GM11168 (cell line): ENCODE data around the gene GINS2.

Experiments
- in situ Hi-C: fragments of 300-500 bp; cut with MboI; formaldehyde crosslinking; loops from one replicate; pipeline ENCODE4 v1.12.0; 2022; ENCODE audit warnings: low sequenced_read_pairs; ENCODE audit not compliant: unreplicated experiment

GINS2 gene

DNA sequence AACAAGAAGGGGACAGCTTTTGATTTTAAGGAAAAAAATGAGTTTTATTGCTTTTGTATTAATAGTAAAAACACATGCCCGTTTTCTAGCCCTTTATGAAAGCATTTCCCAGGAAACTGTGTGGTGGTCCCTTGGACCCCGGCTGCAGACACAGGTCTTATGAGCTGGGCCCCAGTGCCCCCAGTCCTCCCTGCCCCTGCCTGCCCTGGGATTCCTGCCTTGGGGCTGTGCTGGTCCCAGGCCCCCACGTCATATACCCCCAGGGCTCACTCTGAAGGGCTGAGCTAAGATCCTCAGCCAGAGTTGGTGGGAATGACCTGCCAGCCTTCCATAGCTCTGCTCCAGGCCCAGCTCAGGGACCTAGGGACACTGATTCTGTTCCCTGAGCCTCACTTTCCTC lies 30.8 kb downstream of the GINS2 start:
- in situ Hi-C loops = no loop called here

DNA sequence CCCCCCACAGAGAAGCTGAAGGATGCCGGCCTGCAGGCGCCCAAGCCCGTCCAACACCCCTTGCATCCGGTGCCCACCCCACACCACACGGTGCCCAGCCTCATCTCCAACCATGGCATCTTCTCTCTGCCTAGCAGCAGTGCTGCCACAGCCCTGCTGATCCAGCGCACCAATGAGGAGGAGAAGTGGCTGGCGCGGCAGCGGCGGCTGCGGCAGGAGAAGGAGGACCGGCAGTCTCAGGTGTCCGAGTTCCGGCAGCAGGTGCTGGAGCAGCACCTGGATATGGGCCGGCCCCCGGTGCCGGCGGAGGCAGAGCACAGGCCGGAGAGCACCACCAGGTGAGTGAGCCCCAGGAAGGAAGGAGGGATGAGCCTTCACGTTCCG lies 31.5 kb downstream of the GINS2 start:
- in situ Hi-C loops = no loop called here

DNA sequence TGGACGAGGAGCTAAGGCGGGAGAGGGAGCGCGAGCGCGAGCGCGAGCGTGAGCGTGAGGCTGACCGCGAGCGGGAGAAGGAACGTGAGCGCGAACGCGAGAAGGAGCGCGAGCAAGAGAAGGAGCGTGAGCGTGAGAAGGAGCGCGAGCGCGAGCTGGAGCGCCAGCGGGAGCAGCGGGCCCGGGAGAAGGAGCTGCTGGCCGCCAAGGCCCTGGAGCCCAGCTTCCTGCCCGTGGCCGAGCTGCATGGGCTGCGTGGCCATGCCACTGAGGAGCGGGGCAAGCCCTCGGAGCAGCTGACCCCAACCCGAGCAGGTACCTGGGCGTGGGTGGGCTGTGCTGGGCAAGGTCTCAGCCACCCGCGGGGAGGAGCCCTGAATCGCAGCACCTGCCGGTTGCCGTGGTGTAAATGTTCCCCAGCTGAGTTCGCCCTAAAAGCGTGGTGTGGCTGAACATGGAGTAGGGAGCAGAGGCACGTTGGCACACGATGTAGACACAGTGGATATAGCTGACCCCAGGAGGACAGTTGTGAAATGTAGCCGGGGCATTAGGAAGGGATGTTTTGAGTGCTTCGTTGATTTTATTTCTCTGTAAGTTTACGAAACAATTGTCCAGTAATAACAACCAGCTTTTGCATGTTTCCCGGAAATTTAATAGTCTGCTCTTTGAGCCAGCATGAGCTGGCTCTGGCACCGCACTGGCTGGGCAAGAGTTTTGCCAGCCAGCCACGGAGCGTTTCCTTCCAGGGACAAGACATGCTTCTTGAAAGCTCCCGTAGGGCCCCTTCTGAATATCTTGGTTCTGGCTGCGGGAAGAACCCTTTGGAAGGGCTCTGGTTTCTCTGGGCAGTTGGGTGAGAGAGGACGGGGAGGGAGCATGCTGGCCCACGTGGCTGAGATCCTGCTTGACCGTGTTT lies 32.1 kb downstream of the GINS2 start:
- in situ Hi-C loops = no loop called here

- in situ Hi-C loops = no loop called here
Measured at GRCh38 chr16:85655216-85656129, 33.3 kb downstream of the GINS2 start.

DNA sequence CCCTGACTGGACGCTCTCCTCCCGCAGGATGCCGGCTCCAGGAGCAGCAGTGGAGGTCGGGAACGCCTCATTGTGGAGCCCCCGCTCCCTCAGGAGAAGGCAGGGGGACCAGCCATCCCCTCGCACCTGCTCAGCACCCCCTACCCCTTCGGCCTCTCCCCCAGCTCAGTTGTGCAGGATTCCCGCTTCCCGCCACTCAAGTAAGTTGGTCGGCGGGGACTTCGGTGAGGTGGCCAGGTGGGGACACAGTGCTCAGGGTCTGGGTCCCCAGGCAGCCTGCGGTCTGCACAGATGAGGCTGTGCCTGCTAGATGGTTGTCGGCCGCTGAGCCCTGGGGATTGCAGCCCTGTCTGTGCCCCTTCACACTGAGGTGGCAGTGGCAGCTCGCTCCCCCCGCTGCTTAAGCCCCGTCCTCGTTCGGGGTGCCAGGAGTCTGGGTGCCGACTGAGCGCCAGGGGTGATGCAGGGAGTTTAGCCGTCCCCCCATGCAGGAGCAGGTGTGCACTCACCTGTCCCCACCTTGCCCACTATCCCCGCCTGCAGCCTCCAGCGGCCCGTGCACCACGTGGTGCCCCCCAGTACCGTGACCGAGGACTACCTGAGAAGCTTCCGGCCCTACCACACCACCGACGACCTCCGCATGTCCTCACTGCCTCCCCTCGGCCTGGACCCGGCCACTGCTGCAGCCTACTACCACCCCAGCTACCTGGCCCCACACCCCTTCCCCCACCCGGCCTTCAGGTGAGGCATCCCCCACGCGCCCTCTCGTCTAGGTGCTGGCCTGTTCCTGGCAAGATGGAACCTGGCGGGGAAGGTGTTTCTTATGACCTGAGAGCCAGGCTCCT lies 34.3 kb downstream of the GINS2 start:
- in situ Hi-C loops = no loop called here

DNA sequence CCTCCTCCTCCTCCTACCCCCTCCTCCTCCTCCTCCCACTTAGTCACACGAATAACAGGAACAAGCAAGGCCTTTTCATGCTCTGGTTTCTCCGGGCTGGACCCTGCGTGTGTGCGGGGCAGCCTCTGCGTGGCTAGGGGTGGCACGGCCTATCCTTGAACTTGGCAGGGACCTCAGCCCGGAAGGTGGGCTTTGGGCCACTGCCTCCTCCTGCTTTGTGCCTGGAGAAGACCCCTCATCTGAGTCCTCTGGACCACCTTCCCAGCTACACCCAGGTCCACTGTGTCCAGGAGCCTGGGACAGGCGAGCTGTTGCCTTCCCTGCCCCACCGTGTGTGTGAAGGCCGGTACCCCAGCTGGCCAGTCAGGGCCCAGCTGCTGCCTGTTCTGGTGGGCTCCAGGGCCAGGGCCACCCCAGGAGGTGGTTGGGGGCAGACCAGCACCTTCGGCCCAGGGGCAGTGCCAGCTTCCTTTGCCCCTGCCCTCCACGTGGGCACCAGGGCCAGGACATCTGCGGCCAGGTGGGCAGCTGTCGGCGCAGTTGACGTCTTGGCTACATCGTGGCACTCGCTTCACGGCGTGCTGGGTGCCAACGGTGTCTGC lies 35.4 kb downstream of the GINS2 start:
- in situ Hi-C loops = no loop called here

- in situ Hi-C loops = no loop called here
Measured at GRCh38 chr16:85652431-85653221, 36.1 kb downstream of the GINS2 start.

DNA sequence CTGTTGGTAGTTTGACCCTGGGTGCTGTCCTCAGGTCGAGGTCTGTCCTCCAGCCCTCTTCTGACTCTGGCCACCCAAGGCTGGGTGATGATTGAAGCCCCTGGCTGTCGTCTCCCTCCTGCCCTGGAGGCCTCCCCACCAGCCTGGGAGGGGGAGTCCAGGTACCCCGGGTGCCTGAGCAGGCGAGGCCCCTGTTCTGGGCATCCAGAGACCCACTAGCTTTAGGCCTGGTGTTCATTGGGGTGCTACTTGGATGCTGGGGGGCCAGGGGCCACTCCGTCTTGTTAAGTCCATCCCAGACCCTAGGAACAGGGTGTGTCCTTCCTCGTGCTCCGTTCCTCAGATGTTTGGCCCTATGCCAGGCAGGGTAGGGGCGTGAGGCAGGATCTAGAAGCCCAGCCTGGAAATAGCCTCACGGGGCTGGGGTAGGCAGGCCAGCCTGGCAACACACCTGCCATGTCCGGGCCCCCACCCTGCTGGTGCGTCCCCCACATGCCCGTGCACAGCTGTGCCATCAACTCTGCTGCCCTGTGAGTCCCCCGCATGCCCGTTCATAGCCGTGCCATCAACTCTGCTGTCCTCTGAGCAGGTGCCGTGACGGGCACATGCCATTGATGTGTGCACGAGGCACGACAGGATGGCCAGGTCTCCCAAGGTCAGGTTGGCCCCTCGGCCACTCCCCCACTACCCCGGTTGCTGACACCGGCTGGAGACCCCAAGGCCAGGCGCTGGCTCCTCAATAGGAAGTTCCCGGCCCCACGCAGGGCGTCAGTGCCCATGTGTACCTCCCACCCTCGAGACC lies 36.9 kb downstream of the GINS2 start:
- in situ Hi-C loops = no loop called here

DNA sequence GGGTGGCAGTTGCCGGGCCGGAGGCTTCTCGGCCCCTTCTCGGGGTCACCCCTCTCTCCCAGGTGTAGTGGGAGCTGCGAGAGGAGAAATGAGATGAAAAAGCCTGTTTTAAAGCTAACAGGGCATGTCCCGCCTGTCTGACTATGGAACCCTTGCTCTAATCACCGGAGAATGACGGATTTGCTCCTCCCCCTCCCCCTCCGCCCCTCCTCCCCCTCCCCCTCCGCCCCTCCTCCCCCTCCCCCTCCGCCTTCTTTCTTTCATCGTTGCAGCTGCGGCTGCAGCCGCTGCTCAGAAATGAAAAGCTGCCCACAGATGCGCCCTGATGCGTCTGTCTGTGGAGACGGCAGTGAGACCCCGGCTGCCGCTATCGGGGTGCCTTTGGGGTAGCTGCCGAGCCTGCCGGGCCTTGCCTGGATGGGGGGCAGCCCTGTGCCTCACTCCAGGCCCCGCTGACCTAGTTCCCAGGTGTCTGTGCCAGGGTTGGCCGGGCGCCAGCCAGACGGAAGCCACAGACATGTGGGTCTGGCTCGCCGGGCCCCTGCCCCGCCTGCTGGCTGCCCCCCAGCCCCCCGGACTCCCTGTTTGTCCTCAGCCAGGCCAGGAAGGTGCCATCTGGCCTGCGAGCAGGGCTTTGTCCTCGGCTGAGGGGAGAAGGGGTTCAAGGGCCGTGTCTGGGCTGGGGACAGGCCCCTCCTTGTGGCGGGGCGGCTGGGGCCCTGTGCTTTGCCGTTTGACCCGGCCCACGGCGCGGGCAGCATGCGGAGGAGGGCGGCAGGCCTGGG lies 37.7 kb downstream of the GINS2 start:
- in situ Hi-C loops = no loop called here

GRCh38 chr16:85650135-85650843 lies 38.5 kb downstream of the GINS2 start:
- in situ Hi-C loops = no loop called here

- in situ Hi-C loops = no loop called here
Measured at GRCh38 chr16:85649411-85650134, 39.2 kb downstream of the GINS2 start.

- in situ Hi-C loops = no loop called here
Measured at GRCh38 chr16:85648805-85649204, 39.9 kb downstream of the GINS2 start.

DNA sequence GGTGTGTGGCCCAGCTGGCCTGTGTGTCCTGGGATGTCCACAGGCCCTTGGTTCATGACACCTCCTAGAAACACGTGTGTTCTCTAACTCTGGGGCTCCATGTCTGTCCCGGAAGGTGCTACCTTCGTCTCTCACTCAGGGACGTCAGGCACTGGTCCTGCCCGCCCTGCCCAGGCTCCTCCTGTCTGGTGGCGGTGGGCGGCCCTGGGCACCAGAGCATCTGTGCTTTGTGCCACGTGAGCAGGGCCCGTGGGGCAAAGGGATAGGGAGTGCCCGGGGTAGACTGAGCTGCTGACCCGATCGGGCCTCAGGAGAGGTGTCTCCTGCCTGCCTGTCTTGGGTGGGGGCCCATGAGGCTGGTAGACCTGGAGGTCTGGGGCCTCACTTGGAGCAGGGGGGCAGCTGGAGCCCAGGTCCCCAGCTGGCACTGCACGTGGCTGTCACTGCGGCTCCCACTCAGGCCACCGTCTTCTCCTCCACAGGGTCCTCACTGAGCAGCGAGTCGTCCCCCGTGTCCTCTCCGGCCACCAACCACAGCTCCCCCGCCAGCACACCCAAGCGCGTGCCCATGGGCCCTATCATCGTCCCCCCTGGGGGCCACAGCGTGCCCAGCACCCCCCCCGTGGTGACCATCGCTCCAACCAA lies 40.6 kb downstream of the GINS2 start:
- in situ Hi-C loops = no loop called here

DNA sequence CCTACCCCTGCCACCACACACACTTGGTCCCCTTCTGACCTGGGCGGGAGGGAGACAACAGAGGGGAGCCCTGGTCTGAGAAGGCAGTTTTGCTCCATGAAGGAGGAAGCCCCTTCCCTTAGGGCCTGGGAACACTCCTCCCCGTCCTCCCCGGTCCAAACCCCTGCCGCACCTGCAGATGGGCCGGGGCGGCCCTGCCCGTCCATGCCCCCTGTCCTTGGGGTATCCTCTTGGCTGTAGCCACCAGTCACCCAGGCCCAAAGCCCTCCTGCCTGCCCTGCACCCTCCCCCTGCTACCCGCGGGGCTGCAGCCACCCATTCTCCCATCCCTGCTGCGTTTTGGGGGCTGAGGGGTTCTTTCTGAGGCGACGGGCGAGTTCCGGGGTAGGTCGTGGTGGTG lies 41.8 kb downstream of the GINS2 start:
- in situ Hi-C loops = no loop called here

DNA sequence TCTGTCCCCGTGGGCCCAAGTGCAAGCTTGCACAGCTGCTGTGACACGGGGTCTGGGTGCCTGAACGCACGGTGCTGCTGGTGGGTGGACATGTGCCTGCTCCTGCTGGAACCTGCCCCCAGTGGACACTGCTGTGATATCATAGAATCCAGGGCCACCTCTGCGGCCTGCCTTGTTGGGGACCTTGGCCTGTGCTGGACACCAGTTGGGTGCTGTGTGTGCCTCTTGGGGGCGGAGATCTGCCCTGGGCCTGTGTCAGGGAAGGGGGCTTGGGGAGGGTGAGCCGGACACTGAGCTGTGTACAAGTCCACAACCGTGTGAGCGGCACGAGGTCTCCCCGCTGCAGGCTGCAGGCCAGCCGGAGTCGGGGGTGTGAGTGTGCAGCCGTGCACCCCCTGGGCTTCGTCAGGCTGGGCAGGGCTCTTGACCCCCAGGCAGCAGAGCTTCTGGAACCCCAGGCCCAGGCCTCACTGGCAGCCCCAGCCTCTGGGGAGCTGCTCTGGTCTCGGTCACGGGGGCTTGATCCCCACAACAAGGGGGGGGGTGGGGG lies 42.3 kb downstream of the GINS2 start:
- in situ Hi-C loops = no loop called here
